KMS-11 (cell line): Measurements from ENCODE around the gene STAC3.

Experiments used
- H2AFZ ChIP-seq: fragments of 200-600 bp; sonication (generic); 2 replicates; pipeline ENCODE4 v1.6.1; 2016; ENCODE audit warnings: antibody characterized with exemption, mixed run types, low read depth
- H3K27ac ChIP-seq: fragments of 200-600 bp; sonication (generic); 2 replicates; pipeline ENCODE4 v1.6.1; 2016; ENCODE audit warnings: mild to moderate bottlenecking, mixed run types
- H3K27me3 ChIP-seq: fragments of 200-600 bp; sonication (generic); 2 replicates; pipeline ENCODE4 v1.6.1; 2017; ENCODE audit warnings: mild to moderate bottlenecking, low read depth, mixed run types, moderate library complexity; ENCODE audit not compliant: insufficient read depth
- H3K36me3 ChIP-seq: fragments of 200-600 bp; sonication (generic); 2 replicates; pipeline ENCODE4 v1.6.1; 2017; ENCODE audit warnings: mild to moderate bottlenecking, mixed run types; ENCODE audit not compliant: insufficient read depth
- H3K4me1 ChIP-seq: fragments of 200-600 bp; sonication (generic); 2 replicates; pipeline ENCODE4 v1.6.1; 2016; ENCODE audit warnings: mild to moderate bottlenecking, low read depth, mixed run types; ENCODE audit not compliant: poor library complexity, severe bottlenecking
- H3K4me2 ChIP-seq: fragments of 200-600 bp; sonication (generic); 2 replicates; pipeline ENCODE4 v1.7.0; 2016; ENCODE audit warnings: mild to moderate bottlenecking, mixed run types
- H3K4me3 ChIP-seq: fragments of 200-600 bp; sonication (generic); IDR thresholded peaks from 2 replicates; pipeline ENCODE4 v1.6.1; 2017; ENCODE audit warnings: low read depth, low read length, mixed read lengths; ENCODE audit not compliant: insufficient read depth
- H3K79me2 ChIP-seq: fragments of 200-600 bp; sonication (generic); 2 replicates; pipeline ENCODE4 v1.6.1; 2016; ENCODE audit warnings: low read depth, mixed run types; ENCODE audit not compliant: insufficient read depth
- H3K9ac ChIP-seq: fragments of 200-600 bp; sonication (generic); 2 replicates; pipeline ENCODE4 v1.6.1; 2016; ENCODE audit warnings: mild to moderate bottlenecking, mixed run types
- H4K20me1 ChIP-seq: fragments of 200-600 bp; sonication (generic); 2 replicates; pipeline ENCODE4 v1.6.1; 2016; ENCODE audit warnings: mild to moderate bottlenecking, mixed run types; ENCODE audit not compliant: insufficient read depth
- CTCF ChIP-seq: fragments of 200-600 bp; sonication (generic); conservative IDR thresholded peaks from 2 replicates; pipeline ENCODE4 v1.6.1; 2017; ENCODE audit warnings: low read depth, mild to moderate bottlenecking, antibody characterized with exemption, low read length, moderate library complexity, mixed read lengths

The STAC3 gene

GRCh38 chr12:57196956-57197355, 54.0 kb downstream of the STAC3 start:
- Histone ChIP-seq H2AFZ (no peak overlapping the region), H3K27me3 (peaks cover 79% of the 10 kb centered on the region), H3K4me1 (no peaks in the 10 kb centered on the region), H3K79me2 (no peaks in the 10 kb centered on the region), H3K27ac (no peak overlapping the region), H3K36me3 (no peaks in the 10 kb centered on the region), H3K9ac (no peak overlapping the region), H3K4me3 (no peak overlapping the region), H3K4me2 (no peak overlapping the region), H4K20me1 (no peaks in the 10 kb centered on the region)
- TF ChIP-seq CTCF, result no peak

GRCh38 chr12:57196439-57196838, 54.5 kb downstream of the STAC3 start:
- no peak overlapping the region for H3K27ac ChIP-seq
- H3K36me3 ChIP-seq, result no peaks in the 10 kb centered on the region
- no peak overlapping the region for H3K4me3 ChIP-seq
- no peaks in the 10 kb centered on the region for H3K4me1 ChIP-seq
- H3K79me2 ChIP-seq, result no peaks in the 10 kb centered on the region
- H3K4me2 ChIP-seq, result no peak overlapping the region
- H3K27me3 ChIP-seq, result peaks cover 74% of the 10 kb centered on the region
- peak overlapping the region; percentile 28; the same call in 1 of the 2 replicates for H2AFZ ChIP-seq
- no peak overlapping the region for H3K9ac ChIP-seq
- TF ChIP-seq CTCF, result no peak
- no peaks in the 10 kb centered on the region for H4K20me1 ChIP-seq

GRCh38 chr12:57195611-57196371, 55.2 kb downstream of the STAC3 start:
- no peaks in the 10 kb centered on the region for H3K36me3 ChIP-seq
- TF ChIP-seq CTCF, result peak; percentile 45; the same call in 1 of the 2 replicates

GRCh38 chr12:57195186-57195585, 55.8 kb downstream of the STAC3 start:
- Histone ChIP-seq H3K27ac (no peak overlapping the region), H2AFZ (no peak overlapping the region), H3K9ac (no peak overlapping the region), H3K36me3 (no peaks in the 10 kb centered on the region), H3K4me1 (no peaks in the 10 kb centered on the region), H3K79me2 (no peaks in the 10 kb centered on the region), H3K27me3 (peaks cover 67% of the 10 kb centered on the region), H3K4me3 (no peak overlapping the region), H4K20me1 (no peaks in the 10 kb centered on the region), H3K4me2 (no peak overlapping the region)
- TF ChIP-seq CTCF, result no peak

More at GRCh38 chr12:57195611-57196371, 55.2 kb downstream of the STAC3 start:
- Histone ChIP-seq H3K27ac (no peak overlapping the region), H2AFZ (peak overlapping the region; percentile 28; the same call in 1 of the 2 replicates), H3K4me2 (no peak overlapping the region), H3K79me2 (no peaks in the 10 kb centered on the region), H3K4me1 (no peaks in the 10 kb centered on the region), H3K4me3 (no peak overlapping the region), H3K9ac (no peak overlapping the region), H3K27me3 (peaks cover 68% of the 10 kb centered on the region), H4K20me1 (no peaks in the 10 kb centered on the region)
